SU-DHL-6 (cell line): Measurements from ENCODE around the gene SP7.

ENCODE experiments used
- EZH2phosphoT487 ChIP-seq: fragments of 200-600 bp; sonication (generic), shearing (Covaris generic); conservative IDR thresholded peaks from 2 replicates; pipeline ENCODE4 v1.6.1; 2018; ENCODE audit warnings: mild to moderate bottlenecking, antibody characterized with exemption, low read length, moderate library complexity, mixed read lengths
- TF ChIP-seq, protein P1 (sequence below): fragments of 200-600 bp; sonication (generic); IDR thresholded peaks from one replicate; pipeline ENCODE4 v1.5.1; 2017; ENCODE audit warnings: antibody characterized with exemption, mild to moderate bottlenecking, low read length, moderate library complexity; ENCODE audit not compliant: insufficient read depth, poor library complexity, severe bottlenecking

DNA sequence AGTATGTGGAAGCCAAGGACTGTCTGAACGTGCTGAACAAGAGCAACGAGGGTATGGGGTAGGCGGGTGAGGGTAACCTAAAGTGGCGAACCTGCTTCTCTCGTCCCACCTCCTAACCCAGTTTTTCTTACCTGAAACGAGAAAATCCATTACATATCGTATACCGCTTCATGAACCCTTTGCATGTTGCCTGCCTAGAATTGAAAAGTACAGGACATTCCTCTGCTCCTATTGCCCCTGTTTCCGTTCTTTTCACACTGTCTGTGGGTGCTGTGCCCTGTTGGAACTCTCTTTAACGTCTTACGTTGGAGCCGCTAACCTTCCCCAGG is 40.3 kb downstream of the SP7 start:
- no peak for TF ChIP-seq EZH2phosphoT487
- TF ChIP-seq, protein P1, sequence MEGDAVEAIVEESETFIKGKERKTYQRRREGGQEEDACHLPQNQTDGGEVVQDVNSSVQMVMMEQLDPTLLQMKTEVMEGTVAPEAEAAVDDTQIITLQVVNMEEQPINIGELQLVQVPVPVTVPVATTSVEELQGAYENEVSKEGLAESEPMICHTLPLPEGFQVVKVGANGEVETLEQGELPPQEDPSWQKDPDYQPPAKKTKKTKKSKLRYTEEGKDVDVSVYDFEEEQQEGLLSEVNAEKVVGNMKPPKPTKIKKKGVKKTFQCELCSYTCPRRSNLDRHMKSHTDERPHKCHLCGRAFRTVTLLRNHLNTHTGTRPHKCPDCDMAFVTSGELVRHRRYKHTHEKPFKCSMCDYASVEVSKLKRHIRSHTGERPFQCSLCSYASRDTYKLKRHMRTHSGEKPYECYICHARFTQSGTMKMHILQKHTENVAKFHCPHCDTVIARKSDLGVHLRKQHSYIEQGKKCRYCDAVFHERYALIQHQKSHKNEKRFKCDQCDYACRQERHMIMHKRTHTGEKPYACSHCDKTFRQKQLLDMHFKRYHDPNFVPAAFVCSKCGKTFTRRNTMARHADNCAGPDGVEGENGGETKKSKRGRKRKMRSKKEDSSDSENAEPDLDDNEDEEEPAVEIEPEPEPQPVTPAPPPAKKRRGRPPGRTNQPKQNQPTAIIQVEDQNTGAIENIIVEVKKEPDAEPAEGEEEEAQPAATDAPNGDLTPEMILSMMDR: no peak
